T-helper 9 cell (primary cell): ENCODE data around the gene DDX1.

Experiments used
- DNase-seq: peaks from one replicate; pipeline ENCODE4 v3.0.0-alpha.2; 2020

Gene DDX1

GRCh38 chr2:15665067-15665942 is 73.6 kb downstream of the DDX1 start:
- no peak for DNase-seq

GRCh38 chr2:15665943-15666460 is 74.3 kb downstream of the DDX1 start:
- DNase-seq: no peak

GRCh38 chr2:15666861-15667808 is 75.5 kb downstream of the DDX1 start:
- DNase-seq: no peak

- no peak for DNase-seq
Measured at GRCh38 chr2:15667809-15668556, 76.3 kb downstream of the DDX1 start.

GRCh38 chr2:15668611-15669305 is 77.1 kb downstream of the DDX1 start:
- no peak for DNase-seq

- no peak for DNase-seq
Measured at GRCh38 chr2:15669375-15669910, 77.8 kb downstream of the DDX1 start.

GRCh38 chr2:15670469-15670868 is 78.8 kb downstream of the DDX1 start:
- DNase-seq: no peak

GRCh38 chr2:15670981-15671380 is 79.3 kb downstream of the DDX1 start:
- no peak for DNase-seq

GRCh38 chr2:15671409-15671808 is 79.7 kb downstream of the DDX1 start:
- DNase-seq: no peak

GRCh38 chr2:15671842-15672815 is 80.5 kb downstream of the DDX1 start:
- DNase-seq: no peak

- no peak for DNase-seq
Measured at GRCh38 chr2:15672961-15673918, 81.6 kb downstream of the DDX1 start.

- no peak for DNase-seq
Measured at GRCh38 chr2:15673919-15674636, 82.4 kb downstream of the DDX1 start.

GRCh38 chr2:15674637-15675455 is 83.2 kb downstream of the DDX1 start:
- no peak for DNase-seq

GRCh38 chr2:15675456-15676195 is 84.0 kb downstream of the DDX1 start:
- no peak for DNase-seq

GRCh38 chr2:15677141-15677843 is 85.6 kb downstream of the DDX1 start:
- no peak for DNase-seq

- no peak for DNase-seq
Measured at GRCh38 chr2:15678346-15678745, 86.7 kb downstream of the DDX1 start.
